HepG2 (cell line): Measurements from ENCODE around the gene SURF1. TPM values are rescaled to one million over a fixed set of nuclear protein-coding genes. Genes with fewer than 3 reads are reported as not detected.
A peak's percentile ranks its signal among the peaks of the same experiment; 100 is the strongest.

Experiments used
- ATAC-seq: fragments of 200-7000 bp; cut with Tn5 transposase; 3 replicates; pipeline ENCODE4 v1.9.1; 2020; ENCODE audit warnings: mild to moderate bottlenecking, moderate library complexity
- BruUV-seq: library from RNA; stranded (reverse); fragments of 400-500 nt; replicated peaks from 2 replicates; lab custom pipeline; 2021; lab: Mats Ljungman, UMichigan
- CTCF ChIA-PET: fragments of 300-600 bp; formaldehyde crosslinking; extraction: SDS; loops from one replicate; lab custom pipeline; 2021; ENCODE audit warnings: low total read pairs, inconsistent platforms, low intra/inter-chr PET ratio; lab: Yijun Ruan, JAX
- POLR2A ChIA-PET: fragments of 350-600 bp; sonication (Branson Sonifier 250); formaldehyde crosslinking; loops from one replicate; lab custom pipeline; 2020; ENCODE audit warnings: antibody characterized with exemption, inconsistent platforms; lab: Yijun Ruan, JAX
- DNase-seq: peaks from one replicate; pipeline ENCODE4 v3.0.0-alpha.2; 2015; ENCODE audit warnings: low spot score
- FAIRE-seq: peaks from 3 replicates; lab custom pipeline; 2011; peaks lifted over from hg19 to GRCh38; lab: Jason Lieb, UNC
- H2AFZ ChIP-seq: one replicate; pipeline ENCODE4 v1.6.1; 2011; ENCODE audit warnings: low read length, inconsistent platforms
- H3K27ac ChIP-seq: fragments of 300-600 bp; 3 replicates; pipeline ENCODE4 v1.8.0; 2011; ENCODE audit warnings: mixed run types, mild to moderate bottlenecking, mixed read lengths, low read length, inconsistent platforms; ENCODE audit not compliant: insufficient read depth; ENCODE audit errors: extremely low read length
- H3K27me3 ChIP-seq, 2 experiments: fragments of 200-600 bp in 1 of 2; 2 replicates in 1 of 2; 3 replicates in 1 of 2; pipeline versions ENCODE4 v1.6.0 to v1.8.0; 2011; ENCODE audit warnings: low read length in 2 of 2, mild to moderate bottlenecking in 2 of 2, moderate library complexity in 2 of 2, inconsistent platforms in 1 of 2; ENCODE audit not compliant: insufficient read depth in 2 of 2, control insufficient read depth in 1 of 2
- H3K36me3 ChIP-seq, 2 experiments: fragments of 200-600 bp in 1 of 2; replicated peaks in 1 of 2; 2 replicates in 1 of 2; 3 replicates in 1 of 2; pipeline versions ENCODE4 v1.5.1 to v1.8.0; 2011; ENCODE audit warnings: low read length in 2 of 2, inconsistent platforms in 1 of 2; ENCODE audit not compliant: insufficient read depth in 2 of 2, control insufficient read depth in 1 of 2
- H3K4me1 ChIP-seq: 2 replicates; pipeline ENCODE4 v1.5.1; 2012; ENCODE audit warnings: low read length, inconsistent platforms; ENCODE audit not compliant: insufficient read depth
- H3K4me2 ChIP-seq: 2 replicates; pipeline ENCODE4 v1.6.0; 2011; ENCODE audit warnings: low read depth, low read length, inconsistent platforms
- H3K4me3 ChIP-seq, 3 experiments: fragments of 200-600 bp in 1 of 3; sonication (generic), shearing (Covaris generic) in 1 of 3; replicated peaks in 1 of 3; 2 replicates each; pipeline ENCODE4 v1.5.1; 2011 to 2016; ENCODE audit warnings: low read length in 3 of 3, inconsistent platforms in 2 of 3, low read depth in 2 of 3, mild to moderate bottlenecking in 2 of 3, control low read depth in 1 of 3, mixed read lengths in 1 of 3; ENCODE audit not compliant: insufficient read depth in 1 of 3
- H3K79me2 ChIP-seq: one replicate; pipeline ENCODE4 v1.6.1; 2011; ENCODE audit warnings: low read length, inconsistent platforms; ENCODE audit not compliant: insufficient read depth
- H3K9ac ChIP-seq: 2 replicates; pipeline ENCODE4 v1.6.0; 2011; ENCODE audit warnings: mild to moderate bottlenecking, low read depth, low read length, inconsistent platforms; ENCODE audit not compliant: insufficient read depth
- H3K9me3 ChIP-seq: 2 replicates; pipeline ENCODE4 v1.5.1; 2012; ENCODE audit warnings: mild to moderate bottlenecking, low read length
- H4K20me1 ChIP-seq: 2 replicates; pipeline ENCODE4 v1.6.0; 2011; ENCODE audit warnings: inconsistent platforms, mild to moderate bottlenecking, low read length, moderate library complexity; ENCODE audit not compliant: insufficient read depth
- PAF1 ChIP-seq: IDR thresholded peaks from 2 replicates; pipeline ENCODE4 v1.6.1; 2016; ENCODE audit warnings: missing genetic modification reagents, missing compliant biosample characterization
- POLR2G ChIP-seq: fragments of 200-400 bp; formaldehyde crosslinking; IDR thresholded peaks from 2 replicates; pipeline ENCODE4 v1.6.1; 2018; ENCODE audit warnings: mild to moderate bottlenecking, low read depth, low read length, moderate library complexity
- RBFOX2 ChIP-seq: fragments of 200-400 bp; formaldehyde crosslinking; IDR thresholded peaks from 2 replicates; pipeline ENCODE4 v1.6.1; 2017; ENCODE audit warnings: low read depth, mild to moderate bottlenecking, low read length
- WGBS: methylation state at CpG from one replicate; pipeline ENCODE4 v1.1.6; 2017; ENCODE audit warnings: low lambda C conversion rate; 5-methylcytosine and 5-hydroxymethylcytosine counted together
- in situ Hi-C: cut with HindIII; loops from 2 replicates; pipeline ENCODE4 v1.10.0; 2017; ENCODE audit warnings: low pct_unique_long_range_greater_than_20kb; ENCODE audit not compliant: extremely low pct_ligation_motif_present
- intact Hi-C: fragments of 100-400 bp; cut with micrococcal nuclease; formaldehyde crosslinking; loops from one replicate; pipeline ENCODE4 v1.10.0; 2022; ENCODE audit not compliant: unreplicated experiment
- polyA plus RNA-seq, 8 experiments: library from polyadenylated mRNA; depleted of rRNA in 3 of 8; stranded (reverse) in 7 of 8; unstranded in 1 of 8; fragments of >200 nt; fragmentation: Illumina TruSeq in 4 of 8; extraction: Trizol in 4 of 8; gene quantifications; 2 replicates each; pipeline versions ENCODE4 v1.2.1 to v1.2.3, GENCODE V29; 2011 to 2016; ENCODE audit warnings: low read depth in 4 of 8, missing spikeins in 1 of 8, mixed read lengths in 1 of 8; ENCODE audit not compliant: insufficient read depth in 1 of 8
- total RNA-seq, 5 experiments: library from RNA; depleted of rRNA; stranded (reverse); fragments of >200 nt; fragmentation: Illumina TruSeq; extraction: Trizol; gene quantifications; 2 replicates each; pipeline ENCODE4 v1.2.3, GENCODE V29; 2016; ENCODE audit warnings: low read depth in 1 of 5
- TF ChIP-seq, protein P1 (sequence below): sonication (generic); formaldehyde crosslinking; IDR thresholded peaks from 2 replicates; pipeline ENCODE4 v1.9.0; 2021; ENCODE audit warnings: missing genetic modification reagents, borderline replicate concordance
- TF ChIP-seq, protein P2 (sequence below): sonication (generic); formaldehyde crosslinking; IDR thresholded peaks from 2 replicates; pipeline ENCODE4 v1.4.0; 2020; ENCODE audit warnings: missing genetic modification reagents

SURF1 gene
- total and polyA plus RNA-seq, 2 of the 13 experiments (the other 11 are each of a cell fraction or from before 2014, with no cell fraction given) = 17.8 to 40.7 TPM

DNA sequence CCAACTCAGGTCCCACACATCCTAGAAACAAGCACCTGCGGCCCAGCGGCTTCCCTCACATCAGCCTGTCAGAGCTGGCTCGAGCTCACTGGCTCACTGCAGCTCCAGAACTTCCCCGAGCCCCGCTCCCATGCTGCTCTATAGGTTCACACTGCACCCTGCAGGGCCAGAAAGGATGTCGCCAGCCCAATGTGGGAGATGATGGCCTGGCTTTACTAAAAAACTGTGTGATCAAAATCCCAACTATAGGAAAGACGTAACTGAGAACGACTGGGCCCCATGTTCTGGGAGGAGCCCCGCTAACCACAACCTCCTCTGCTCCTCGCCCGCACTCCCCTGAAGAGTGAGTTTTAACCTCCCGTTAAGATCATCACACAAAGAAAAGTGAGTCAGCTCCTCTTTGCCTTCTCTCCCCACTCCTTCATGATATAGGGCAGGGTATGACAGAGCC is 15.0 kb upstream of the SURF1 start:
- Histone ChIP-seq H3K4me3 (no peak overlapping the region; a peak in 1 of 6 replicates), H3K4me2 (peak overlapping the region; percentile 30), H2AFZ (no peak overlapping the region)
- BruUV-seq = no TSS peak
- CTCF ChIA-PET = no interaction called here
- no peak for FAIRE-seq
- TF ChIP-seq PAF1 (CRISPR knock-in tag) = no peak
- TF ChIP-seq, protein P1, sequence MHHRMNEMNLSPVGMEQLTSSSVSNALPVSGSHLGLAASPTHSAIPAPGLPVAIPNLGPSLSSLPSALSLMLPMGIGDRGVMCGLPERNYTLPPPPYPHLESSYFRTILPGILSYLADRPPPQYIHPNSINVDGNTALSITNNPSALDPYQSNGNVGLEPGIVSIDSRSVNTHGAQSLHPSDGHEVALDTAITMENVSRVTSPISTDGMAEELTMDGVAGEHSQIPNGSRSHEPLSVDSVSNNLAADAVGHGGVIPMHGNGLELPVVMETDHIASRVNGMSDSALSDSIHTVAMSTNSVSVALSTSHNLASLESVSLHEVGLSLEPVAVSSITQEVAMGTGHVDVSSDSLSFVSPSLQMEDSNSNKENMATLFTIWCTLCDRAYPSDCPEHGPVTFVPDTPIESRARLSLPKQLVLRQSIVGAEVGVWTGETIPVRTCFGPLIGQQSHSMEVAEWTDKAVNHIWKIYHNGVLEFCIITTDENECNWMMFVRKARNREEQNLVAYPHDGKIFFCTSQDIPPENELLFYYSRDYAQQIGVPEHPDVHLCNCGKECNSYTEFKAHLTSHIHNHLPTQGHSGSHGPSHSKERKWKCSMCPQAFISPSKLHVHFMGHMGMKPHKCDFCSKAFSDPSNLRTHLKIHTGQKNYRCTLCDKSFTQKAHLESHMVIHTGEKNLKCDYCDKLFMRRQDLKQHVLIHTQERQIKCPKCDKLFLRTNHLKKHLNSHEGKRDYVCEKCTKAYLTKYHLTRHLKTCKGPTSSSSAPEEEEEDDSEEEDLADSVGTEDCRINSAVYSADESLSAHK (CRISPR knock-in tag) = no peak
- 0 out of 2 replicates have a peak, but pooled peaks have one; percentile 11 for TF ChIP-seq RBFOX2
- peak; percentile 32; the same call in 1 of the 2 replicates for TF ChIP-seq POLR2G
- TF ChIP-seq, protein P2, sequence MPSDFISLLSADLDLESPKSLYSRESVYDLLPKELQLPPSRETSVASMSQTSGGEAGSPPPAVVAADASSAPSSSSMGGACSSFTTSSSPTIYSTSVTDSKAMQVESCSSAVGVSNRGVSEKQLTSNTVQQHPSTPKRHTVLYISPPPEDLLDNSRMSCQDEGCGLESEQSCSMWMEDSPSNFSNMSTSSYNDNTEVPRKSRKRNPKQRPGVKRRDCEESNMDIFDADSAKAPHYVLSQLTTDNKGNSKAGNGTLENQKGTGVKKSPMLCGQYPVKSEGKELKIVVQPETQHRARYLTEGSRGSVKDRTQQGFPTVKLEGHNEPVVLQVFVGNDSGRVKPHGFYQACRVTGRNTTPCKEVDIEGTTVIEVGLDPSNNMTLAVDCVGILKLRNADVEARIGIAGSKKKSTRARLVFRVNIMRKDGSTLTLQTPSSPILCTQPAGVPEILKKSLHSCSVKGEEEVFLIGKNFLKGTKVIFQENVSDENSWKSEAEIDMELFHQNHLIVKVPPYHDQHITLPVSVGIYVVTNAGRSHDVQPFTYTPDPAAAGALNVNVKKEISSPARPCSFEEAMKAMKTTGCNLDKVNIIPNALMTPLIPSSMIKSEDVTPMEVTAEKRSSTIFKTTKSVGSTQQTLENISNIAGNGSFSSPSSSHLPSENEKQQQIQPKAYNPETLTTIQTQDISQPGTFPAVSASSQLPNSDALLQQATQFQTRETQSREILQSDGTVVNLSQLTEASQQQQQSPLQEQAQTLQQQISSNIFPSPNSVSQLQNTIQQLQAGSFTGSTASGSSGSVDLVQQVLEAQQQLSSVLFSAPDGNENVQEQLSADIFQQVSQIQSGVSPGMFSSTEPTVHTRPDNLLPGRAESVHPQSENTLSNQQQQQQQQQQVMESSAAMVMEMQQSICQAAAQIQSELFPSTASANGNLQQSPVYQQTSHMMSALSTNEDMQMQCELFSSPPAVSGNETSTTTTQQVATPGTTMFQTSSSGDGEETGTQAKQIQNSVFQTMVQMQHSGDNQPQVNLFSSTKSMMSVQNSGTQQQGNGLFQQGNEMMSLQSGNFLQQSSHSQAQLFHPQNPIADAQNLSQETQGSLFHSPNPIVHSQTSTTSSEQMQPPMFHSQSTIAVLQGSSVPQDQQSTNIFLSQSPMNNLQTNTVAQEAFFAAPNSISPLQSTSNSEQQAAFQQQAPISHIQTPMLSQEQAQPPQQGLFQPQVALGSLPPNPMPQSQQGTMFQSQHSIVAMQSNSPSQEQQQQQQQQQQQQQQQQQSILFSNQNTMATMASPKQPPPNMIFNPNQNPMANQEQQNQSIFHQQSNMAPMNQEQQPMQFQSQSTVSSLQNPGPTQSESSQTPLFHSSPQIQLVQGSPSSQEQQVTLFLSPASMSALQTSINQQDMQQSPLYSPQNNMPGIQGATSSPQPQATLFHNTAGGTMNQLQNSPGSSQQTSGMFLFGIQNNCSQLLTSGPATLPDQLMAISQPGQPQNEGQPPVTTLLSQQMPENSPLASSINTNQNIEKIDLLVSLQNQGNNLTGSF (CRISPR knock-in tag) = no peak
- TF ChIP-seq, all 625 proteins: peak for 2
- 87% methylated on average over 11 of the region's 12 CpGs for WGBS
- intact Hi-C loops = no loop called here
- Histone ChIP-seq H3K79me2 (peaks cover 92% of the 10 kb centered on the region), H3K27me3 (no peaks in the 10 kb centered on the region), H3K4me1 (peaks cover 61% of the 10 kb centered on the region), H3K36me3 (peaks cover 16 to 71% of the 10 kb centered on the region in 2 experiments), H3K9ac (no peak overlapping the region), H3K9me3 (no peaks in the 10 kb centered on the region), H3K27ac (no peak overlapping the region), H4K20me1 (peaks cover 88% of the 10 kb centered on the region)
- in situ Hi-C loops = no loop called here
- no peak for DNase-seq
- POLR2A ChIA-PET = interaction anchor here (0.8 to 1.8 kb wide), 6 partner anchors 8 to 23 kb away, joined by 3 to 7 read pairs (median 4); partner anchors contain the start of genes MED22, RPL7A and SURF1
- ATAC-seq = no peak
